Colon (tissue), 2 donors: ENCODE data around the gene SMIM38.
"Not testable (repeated sequence)": the region's sequence is repeated elsewhere in the genome, so short reads cannot be mapped to it uniquely, and the experiment has no call there.

Source experiments
- FAIRE-seq: peaks from 2 replicates; lab custom pipeline; 2012; peaks lifted over from hg19 to GRCh38; lab: Jason Lieb, UNC
- donor health status: control.
- donor health status: control.

The SMIM38 gene

GRCh38 chr11:69140635-69141034 lies 15.1 kb upstream of the SMIM38 start:
- no peak for FAIRE-seq

- FAIRE-seq, result no peak
These were observed 14.0 kb upstream of the SMIM38 start for GRCh38 chr11:69141742-69142141.

- FAIRE-seq, result no peak
These were observed 12.8 kb upstream of the SMIM38 start for GRCh38 chr11:69142895-69143294.

GRCh38 chr11:69144316-69145049 lies 11.3 kb upstream of the SMIM38 start:
- FAIRE-seq, result no peak

GRCh38 chr11:69145050-69145380 lies 10.7 kb upstream of the SMIM38 start:
- no peak for FAIRE-seq

GRCh38 chr11:69148377-69148762 lies 7.4 kb upstream of the SMIM38 start:
- FAIRE-seq, result no peak

- FAIRE-seq, result no peak
These were observed 6.9 kb upstream of the SMIM38 start for GRCh38 chr11:69148806-69149205.

- not testable (repeated sequence) for FAIRE-seq
These were observed 6.2 kb upstream of the SMIM38 start for GRCh38 chr11:69149338-69150045.

- FAIRE-seq, result no peak
These were observed 5.6 kb upstream of the SMIM38 start for GRCh38 chr11:69150175-69150574.

- no peak for FAIRE-seq
These were observed 3.9 kb upstream of the SMIM38 start for GRCh38 chr11:69151836-69152235.

GRCh38 chr11:69152733-69153421 lies 2.9 kb upstream of the SMIM38 start:
- no peak for FAIRE-seq

- FAIRE-seq, result no peak
These were observed 2.1 kb upstream of the SMIM38 start for GRCh38 chr11:69153661-69154060.

GRCh38 chr11:69154211-69154913 lies 1.4 kb upstream of the SMIM38 start:
- no peak for FAIRE-seq

- FAIRE-seq, result no peak
These were observed 815 bp upstream of the SMIM38 start for GRCh38 chr11:69154938-69155301.

GRCh38 chr11:69156235-69156639 lies 502 bp downstream of the SMIM38 start:
- no peak for FAIRE-seq

- no peak for FAIRE-seq
These were observed 979 bp downstream of the SMIM38 start for GRCh38 chr11:69156673-69157155.

- FAIRE-seq, result no peak
These were observed 1.6 kb downstream of the SMIM38 start for GRCh38 chr11:69157156-69157821.

- no peak for FAIRE-seq
These were observed 2.1 kb downstream of the SMIM38 start for GRCh38 chr11:69157822-69158231.

- FAIRE-seq, result no peak
These were observed 2.8 kb downstream of the SMIM38 start for GRCh38 chr11:69158301-69159149.

- no peak for FAIRE-seq
These were observed 3.6 kb downstream of the SMIM38 start for GRCh38 chr11:69159150-69159852.
